Testis (tissue), 3 donors: ENCODE data around the gene GUF1. TPM values are rescaled to one million over a fixed set of nuclear protein-coding genes. Genes with fewer than 3 reads are reported as not detected.

Experiments used
- DNase-seq: peaks from one replicate; pipeline ENCODE4 v3.0.0-alpha.2; 2019
- H3K27ac ChIP-seq, 2 donors: fragments of 200-600 bp; sonication (generic); one replicate each; pipeline ENCODE4 v1.5.1; 2019
- H3K27me3 ChIP-seq: fragments of 200-600 bp; sonication (generic); one replicate; pipeline ENCODE4 v1.5.1; 2019
- H3K36me3 ChIP-seq: fragments of 200-600 bp; sonication (generic); one replicate; pipeline ENCODE4 v1.5.1; 2017; ENCODE audit warnings: low read depth; ENCODE audit errors: missing control alignments
- H3K4me1 ChIP-seq: fragments of 200-600 bp; sonication (generic); one replicate; pipeline ENCODE4 v1.5.1; 2019
- H3K4me3 ChIP-seq, 2 donors: fragments of 200-600 bp; sonication (generic); one replicate each; pipeline ENCODE4 v1.5.1; 2017 to 2019
- H3K9me3 ChIP-seq: fragments of 200-600 bp; sonication (generic); one replicate; pipeline ENCODE4 v1.5.1; 2017
- CTCF ChIP-seq, 3 experiments: fragments of 450-650 bp in 2 of 3; fragments of 200-600 bp in 1 of 3; sonication (generic) in 1 of 3; IDR thresholded peaks; one replicate each; pipeline ENCODE4 v1.5.1; 2016 to 2019; ENCODE audit warnings: antibody characterized with exemption in 3 of 3, mild to moderate bottlenecking in 2 of 3, moderate library complexity in 1 of 3
- POLR2A ChIP-seq: fragments of 450-650 bp; IDR thresholded peaks from one replicate; pipeline ENCODE4 v1.6.1; 2017; ENCODE audit warnings: antibody characterized with exemption, mild to moderate bottlenecking, moderate library complexity
- WGBS, 2 donors: methylation state at CpG; one replicate each; pipeline ENCODE4 v1.1.5; 2018; 5-methylcytosine and 5-hydroxymethylcytosine counted together
- intact Hi-C: fragments of 100-400 bp; cut with DNase I; formaldehyde crosslinking; loops from one replicate; pipeline ENCODE4 v1.15.1; 2023; ENCODE audit warnings: low total_unique reads
- polyA plus RNA-seq: library from polyadenylated mRNA; stranded (reverse); fragments of 350-450 nt; fragmentation: Illumina TruSeq; extraction: RNeasy Lipid Tissue Mini Kit (QIAGEN cat#74804); gene quantifications from one replicate; pipeline ENCODE4 v1.2.3, GENCODE V29; 2014; ENCODE audit warnings: low read depth, low replicate concordance; ENCODE audit not compliant: insufficient read depth
- total RNA-seq, 2 donors: library from RNA; depleted of rRNA; stranded (reverse); fragments of >200 nt; gene quantifications; one replicate each; pipeline ENCODE4 v1.2.3, GENCODE V29; 2016

GUF1 gene
- total and polyA plus RNA-seq, 3 donors from 2014 or later = 19.6 to 35.7 (median 22.4) TPM

- DNase-seq = no peak
- WGBS, 2 donors = 100% methylated on average over 1 of the region's 1 CpG
- Histone ChIP-seq H3K36me3 (no peaks in the 10 kb centered on the region), H3K27me3 (no peaks in the 10 kb centered on the region), H3K27ac (no peak overlapping the region), H3K4me1 (no peaks in the 10 kb centered on the region), H3K9me3 (no peaks in the 10 kb centered on the region), H3K4me3 (no peak overlapping the region)
- intact Hi-C loops = no loop called here
- TF ChIP-seq POLR2A (no peak), CTCF (IDR thresholded peaks at IDR 0.05) (no peak)
Observed at GRCh38 chr4:44713125-44713524, 34.9 kb downstream of the GUF1 start.

- no peak for TF ChIP-seq POLR2A
- TF ChIP-seq CTCF (IDR thresholded peaks at IDR 0.05) = no peak
- 66 to 69% methylated on average over 5 of the region's 5 CpGs for WGBS, 2 donors
- intact Hi-C loops = no loop called here
Observed at GRCh38 chr4:44716597-44716996, 38.4 kb downstream of the GUF1 start.

GRCh38 chr4:44720371-44720770, 42.2 kb downstream of the GUF1 start:
- no peak for DNase-seq
- TF ChIP-seq POLR2A (no peak), CTCF (IDR thresholded peaks at IDR 0.05) (no peak)
- H3K36me3 ChIP-seq = no peaks in the 10 kb centered on the region
- H3K27me3 ChIP-seq = no peaks in the 10 kb centered on the region
- WGBS, 2 donors = 80 to 93% methylated on average over 4 of the region's 4 CpGs
- intact Hi-C loops = no loop called here
- peaks cover 6% of the 10 kb centered on the region for H3K4me1 ChIP-seq
- no peaks in the 10 kb centered on the region for H3K9me3 ChIP-seq
- no peak overlapping the region for H3K27ac ChIP-seq
- no peak overlapping the region for H3K4me3 ChIP-seq

More at GRCh38 chr4:44716597-44716996, 38.4 kb downstream of the GUF1 start:
- H3K4me3 ChIP-seq = no peak overlapping the region
- no peaks in the 10 kb centered on the region for H3K36me3 ChIP-seq
- no peak for DNase-seq
- H3K9me3 ChIP-seq = no peaks in the 10 kb centered on the region
- no peaks in the 10 kb centered on the region for H3K4me1 ChIP-seq
- H3K27me3 ChIP-seq = no peaks in the 10 kb centered on the region
- H3K27ac ChIP-seq = no peak overlapping the region

- H3K4me3 ChIP-seq = no peak overlapping the region
- no peak for DNase-seq
- no peaks in the 10 kb centered on the region for H3K36me3 ChIP-seq
- no peaks in the 10 kb centered on the region for H3K9me3 ChIP-seq
- H3K4me1 ChIP-seq = peaks cover 6% of the 10 kb centered on the region
- TF ChIP-seq POLR2A (no peak), CTCF (IDR thresholded peaks at IDR 0.05) (no peak)
- intact Hi-C loops = no loop called here
- H3K27me3 ChIP-seq = no peaks in the 10 kb centered on the region
- H3K27ac ChIP-seq = no peak overlapping the region
- 93 to 97% methylated on average over 3 of the region's 3 CpGs for WGBS, 2 donors
Observed at GRCh38 chr4:44722001-44722400, 43.8 kb downstream of the GUF1 start.

GRCh38 chr4:44725166-44725565, 46.9 kb downstream of the GUF1 start:
- TF ChIP-seq CTCF (IDR thresholded peaks at IDR 0.05) = no peak
- no peak for TF ChIP-seq POLR2A
- H3K27ac ChIP-seq = no peak overlapping the region
- intact Hi-C loops = no loop called here
- no peaks in the 10 kb centered on the region for H3K9me3 ChIP-seq
- H3K4me3 ChIP-seq = peak overlapping the region; percentile 77 to 92
- H3K4me1 ChIP-seq = peaks cover 6% of the 10 kb centered on the region
- no peaks in the 10 kb centered on the region for H3K36me3 ChIP-seq
- H3K27me3 ChIP-seq = no peaks in the 10 kb centered on the region
- WGBS, 2 donors = 15 to 20% methylated on average over 6 of the region's 6 CpGs
- DNase-seq = no peak
